Peyer's patch (tissue), 4 donors: ENCODE data around the gene NFIB. TPM values are rescaled to one million over a fixed set of nuclear protein-coding genes. Genes with fewer than 3 reads are reported as not detected.
A peak's percentile ranks its signal among the peaks of the same experiment; 100 is the strongest.

Experiments used
- DNase-seq, 3 donors: peaks; one replicate each; pipeline ENCODE4 v3.0.0-alpha.2; 2017 to 2019
- H3K27ac ChIP-seq, 4 donors: fragments of 200-600 bp; sonication (generic); one replicate each; pipeline ENCODE4 v1.5.1; 2016 to 2019
- H3K27me3 ChIP-seq, 2 donors: fragments of 200-600 bp; sonication (generic); one replicate each; pipeline ENCODE4 v1.5.1; 2019
- H3K36me3 ChIP-seq, 3 donors: fragments of 200-600 bp; sonication (generic); one replicate each; pipeline ENCODE4 v1.5.1; 2016 to 2019
- H3K4me1 ChIP-seq, 4 donors: fragments of 200-600 bp; sonication (generic); one replicate each; pipeline ENCODE4 v1.5.1; 2016 to 2019
- H3K4me3 ChIP-seq, 4 donors: fragments of 200-600 bp; sonication (generic); 1 replicate in 3 of 4; 2 replicates in 1 of 4; pipeline ENCODE4 v1.5.1; 2016 to 2019; ENCODE audit warnings: mild to moderate bottlenecking in 1 of 4
- H3K9me3 ChIP-seq, 4 donors: fragments of 200-600 bp; sonication (generic); one replicate each; pipeline ENCODE4 v1.5.1; 2016 to 2019; ENCODE audit warnings: mild to moderate bottlenecking in 1 of 4
- POLR2A ChIP-seq, 2 donors: fragments of 450-650 bp; IDR thresholded peaks; one replicate each; pipeline ENCODE4 v1.5.1; 2017; ENCODE audit warnings: antibody characterized with exemption in 2 of 2, mild to moderate bottlenecking in 2 of 2, moderate library complexity in 2 of 2
- total RNA-seq, 4 donors: library from RNA; depleted of rRNA; stranded (reverse); fragments of >200 nt; gene quantifications; one replicate each; pipeline ENCODE4 v1.1.0, GENCODE V29; 2016
- TF ChIP-seq, protein P1 (sequence below), 6 experiments: fragments of 450-650 bp in 4 of 6; fragments of 200-600 bp in 2 of 6; sonication (generic) in 1 of 6; IDR thresholded peaks; one replicate each; pipeline ENCODE4 v1.5.1; 2017 to 2019; ENCODE audit warnings: antibody characterized with exemption in 6 of 6, mild to moderate bottlenecking in 3 of 6, moderate library complexity in 1 of 6

The NFIB gene
- total RNA-seq, 4 donors from 2014 or later, result 89.7 to 229 (median 159) TPM

DNA sequence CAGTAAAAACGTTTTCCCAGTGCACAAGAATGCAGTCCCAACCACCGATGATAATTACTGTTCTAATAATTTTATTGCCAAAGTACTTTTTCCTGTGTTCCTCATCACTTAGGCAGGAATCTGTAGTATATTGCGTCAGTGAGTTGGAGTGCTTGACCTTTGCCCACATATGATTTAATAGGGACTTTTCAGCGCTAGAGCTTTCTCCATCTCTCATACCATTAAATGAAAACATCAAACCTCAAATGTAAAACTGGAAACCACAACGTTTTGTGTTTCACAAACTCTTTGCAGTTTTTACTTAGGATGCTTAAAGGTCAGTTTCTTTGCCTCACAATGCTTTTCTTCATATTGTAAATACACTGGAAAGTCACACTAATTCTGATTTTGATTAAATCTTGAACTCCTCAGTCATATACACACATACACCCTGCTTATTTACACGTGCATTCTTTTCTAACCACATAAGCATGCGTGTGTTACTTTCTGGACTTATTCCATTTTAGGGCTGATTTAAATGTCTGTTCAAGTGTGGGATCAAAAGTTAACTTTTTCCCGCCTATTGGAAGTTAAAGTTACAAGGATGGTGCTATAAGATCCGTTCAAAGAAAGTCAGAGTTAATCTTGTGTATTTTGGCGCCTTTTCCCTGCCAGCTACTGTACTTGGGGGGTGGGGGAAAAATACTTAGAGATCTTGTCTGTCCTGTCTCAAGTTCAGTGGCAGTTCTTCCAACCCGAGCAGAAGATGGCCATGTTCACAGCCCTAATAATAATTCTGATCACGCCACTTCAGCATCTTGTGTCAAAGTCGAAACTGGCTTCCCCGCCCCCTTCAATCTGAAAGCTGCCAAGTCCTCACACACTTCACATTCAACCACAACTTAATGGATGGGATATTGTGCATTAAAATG is 6.6 kb upstream of the NFIB start:
- no peaks in the 10 kb centered on the region for H3K36me3 ChIP-seq
- H3K27me3 ChIP-seq, result no peaks in the 10 kb centered on the region
- peak in 2 of 3 donors; percentile 63 to 74 for DNase-seq
- H3K4me3 ChIP-seq, result peak overlapping the region in 2 of 4 donors; percentile 73 to 79
- H3K27ac ChIP-seq, result peak overlapping the region; percentile 32 to 94 (median 56)
- H3K4me1 ChIP-seq, result peaks cover 0 to 14% (median 0%) of the 10 kb centered on the region in 4 donors
- peak in 1 of 2 donors; percentile 38 for TF ChIP-seq POLR2A (IDR thresholded peaks at IDR 0.05)
- TF ChIP-seq, protein P1, sequence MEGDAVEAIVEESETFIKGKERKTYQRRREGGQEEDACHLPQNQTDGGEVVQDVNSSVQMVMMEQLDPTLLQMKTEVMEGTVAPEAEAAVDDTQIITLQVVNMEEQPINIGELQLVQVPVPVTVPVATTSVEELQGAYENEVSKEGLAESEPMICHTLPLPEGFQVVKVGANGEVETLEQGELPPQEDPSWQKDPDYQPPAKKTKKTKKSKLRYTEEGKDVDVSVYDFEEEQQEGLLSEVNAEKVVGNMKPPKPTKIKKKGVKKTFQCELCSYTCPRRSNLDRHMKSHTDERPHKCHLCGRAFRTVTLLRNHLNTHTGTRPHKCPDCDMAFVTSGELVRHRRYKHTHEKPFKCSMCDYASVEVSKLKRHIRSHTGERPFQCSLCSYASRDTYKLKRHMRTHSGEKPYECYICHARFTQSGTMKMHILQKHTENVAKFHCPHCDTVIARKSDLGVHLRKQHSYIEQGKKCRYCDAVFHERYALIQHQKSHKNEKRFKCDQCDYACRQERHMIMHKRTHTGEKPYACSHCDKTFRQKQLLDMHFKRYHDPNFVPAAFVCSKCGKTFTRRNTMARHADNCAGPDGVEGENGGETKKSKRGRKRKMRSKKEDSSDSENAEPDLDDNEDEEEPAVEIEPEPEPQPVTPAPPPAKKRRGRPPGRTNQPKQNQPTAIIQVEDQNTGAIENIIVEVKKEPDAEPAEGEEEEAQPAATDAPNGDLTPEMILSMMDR (IDR thresholded peaks at IDR 0.05), result no peak
- H3K9me3 ChIP-seq, result no peaks in the 10 kb centered on the region

- TF ChIP-seq POLR2A (IDR thresholded peaks at IDR 0.05), result no peak
- TF ChIP-seq, protein P1 (IDR thresholded peaks at IDR 0.05), result no peak
- no peak for DNase-seq
- Histone ChIP-seq H3K4me3 (no peak overlapping the region), H3K9me3 (no peaks in the 10 kb centered on the region), H3K36me3 (no peaks in the 10 kb centered on the region), H3K27me3 (no peaks in the 10 kb centered on the region), H3K27ac (no peak overlapping the region), H3K4me1 (peaks cover 0 to 14% (median 3%) of the 10 kb centered on the region in 4 donors)
Observed at GRCh38 chr9:14318934-14319580, 5.1 kb upstream of the NFIB start.

DNA sequence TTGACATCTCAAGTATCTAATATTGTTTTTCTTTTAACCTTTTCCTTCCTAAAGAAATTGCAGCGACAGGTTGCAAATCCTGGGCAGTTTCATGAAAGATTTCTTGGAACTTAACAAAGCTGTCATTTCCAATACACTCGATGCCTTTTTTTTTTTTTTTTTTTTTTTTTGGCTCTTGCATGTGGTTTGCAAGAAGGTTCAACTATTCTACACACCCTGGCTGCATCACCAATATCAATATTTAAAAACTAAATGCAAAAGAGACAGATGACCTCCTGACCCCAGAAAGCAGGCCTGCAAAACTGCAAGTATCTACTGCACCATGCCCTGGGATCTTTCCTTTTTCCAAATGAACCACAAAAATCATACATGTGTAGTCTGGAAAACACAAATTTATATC is 4.4 kb upstream of the NFIB start:
- H3K27me3 ChIP-seq, result no peaks in the 10 kb centered on the region
- TF ChIP-seq, protein P1 (IDR thresholded peaks at IDR 0.05), result no peak
- no peak for TF ChIP-seq POLR2A (IDR thresholded peaks at IDR 0.05)
- no peaks in the 10 kb centered on the region for H3K9me3 ChIP-seq
- H3K27ac ChIP-seq, result peak overlapping the region in 1 of 4 donors; percentile 94
- no peak overlapping the region for H3K4me3 ChIP-seq
- peaks cover 0 to 14% (median 3%) of the 10 kb centered on the region in 4 donors for H3K4me1 ChIP-seq
- H3K36me3 ChIP-seq, result no peaks in the 10 kb centered on the region
- no peak for DNase-seq

- peak overlapping the region in 2 of 4 donors; percentile 41 to 94 for H3K27ac ChIP-seq
- H3K4me3 ChIP-seq, result no peak overlapping the region
- DNase-seq, result no peak
Observed at GRCh38 chr9:14317667-14318320, 3.9 kb upstream of the NFIB start.

More at GRCh38 chr9:14317667-14318320, 3.9 kb upstream of the NFIB start:
- TF ChIP-seq, protein P1 (IDR thresholded peaks at IDR 0.05), result no peak
- no peak for TF ChIP-seq POLR2A (IDR thresholded peaks at IDR 0.05)
- H3K4me1 ChIP-seq, result peaks cover 0 to 14% (median 3%) of the 10 kb centered on the region in 4 donors
- no peaks in the 10 kb centered on the region for H3K27me3 ChIP-seq
- H3K9me3 ChIP-seq, result no peaks in the 10 kb centered on the region
- no peaks in the 10 kb centered on the region for H3K36me3 ChIP-seq
